ENCODE results near the gene KRT5.

DNA sequence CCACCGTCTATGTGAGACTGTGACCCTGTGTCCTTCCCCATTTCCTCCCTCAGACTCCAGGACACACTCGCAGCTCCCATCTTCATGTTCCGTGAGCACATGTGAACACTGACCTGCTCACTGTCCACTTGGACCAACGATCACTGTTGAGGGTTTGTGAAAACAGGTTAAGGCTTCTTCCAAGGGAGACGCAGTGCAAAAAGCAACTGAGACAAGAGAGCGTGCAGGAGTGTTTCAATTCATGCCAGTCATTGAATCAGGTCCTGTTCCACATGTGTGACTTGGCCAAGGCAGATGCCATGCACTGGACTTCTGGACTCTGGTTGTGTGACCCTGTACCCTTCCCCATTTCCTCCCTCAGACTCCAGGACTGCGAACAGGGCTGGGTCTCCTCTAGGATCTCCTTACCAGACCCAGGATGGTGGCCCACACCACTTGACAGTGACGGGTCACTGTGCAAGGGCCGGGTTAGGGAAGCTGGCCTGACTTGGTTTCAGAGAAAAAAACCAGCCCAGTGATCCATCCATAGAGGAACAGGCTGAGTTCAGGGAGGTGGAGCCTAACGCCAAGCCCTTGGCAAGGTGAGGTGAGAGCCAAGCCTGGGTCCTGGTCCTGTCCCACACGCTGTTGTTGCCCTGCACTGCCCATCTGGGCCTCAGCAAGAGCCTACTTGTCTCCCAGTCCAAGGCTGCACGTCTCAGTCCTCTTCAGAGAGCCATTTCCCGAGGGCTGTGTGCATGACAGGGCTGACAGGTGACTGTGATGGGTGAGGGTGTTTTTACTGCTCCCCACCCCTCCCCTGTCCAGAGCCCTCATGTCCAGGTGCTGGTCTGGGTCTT, 5.7 kb upstream of the KRT5 start:
- TF ChIP-seq POLR2A (IDR thresholded peaks at IDR 0.05): no peak
- TF ChIP-seq, protein P1, sequence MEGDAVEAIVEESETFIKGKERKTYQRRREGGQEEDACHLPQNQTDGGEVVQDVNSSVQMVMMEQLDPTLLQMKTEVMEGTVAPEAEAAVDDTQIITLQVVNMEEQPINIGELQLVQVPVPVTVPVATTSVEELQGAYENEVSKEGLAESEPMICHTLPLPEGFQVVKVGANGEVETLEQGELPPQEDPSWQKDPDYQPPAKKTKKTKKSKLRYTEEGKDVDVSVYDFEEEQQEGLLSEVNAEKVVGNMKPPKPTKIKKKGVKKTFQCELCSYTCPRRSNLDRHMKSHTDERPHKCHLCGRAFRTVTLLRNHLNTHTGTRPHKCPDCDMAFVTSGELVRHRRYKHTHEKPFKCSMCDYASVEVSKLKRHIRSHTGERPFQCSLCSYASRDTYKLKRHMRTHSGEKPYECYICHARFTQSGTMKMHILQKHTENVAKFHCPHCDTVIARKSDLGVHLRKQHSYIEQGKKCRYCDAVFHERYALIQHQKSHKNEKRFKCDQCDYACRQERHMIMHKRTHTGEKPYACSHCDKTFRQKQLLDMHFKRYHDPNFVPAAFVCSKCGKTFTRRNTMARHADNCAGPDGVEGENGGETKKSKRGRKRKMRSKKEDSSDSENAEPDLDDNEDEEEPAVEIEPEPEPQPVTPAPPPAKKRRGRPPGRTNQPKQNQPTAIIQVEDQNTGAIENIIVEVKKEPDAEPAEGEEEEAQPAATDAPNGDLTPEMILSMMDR (IDR thresholded peaks at IDR 0.05): no peak
- TF ChIP-seq POLR2AphosphoS5 (IDR thresholded peaks at IDR 0.05): no peak
